ENCODE measurements around the gene CHP1.
"Not testable (repeated sequence)": the region's sequence is repeated elsewhere in the genome, so short reads cannot be mapped to it uniquely, and the experiment has no call there.

The CHP1 gene

DNA sequence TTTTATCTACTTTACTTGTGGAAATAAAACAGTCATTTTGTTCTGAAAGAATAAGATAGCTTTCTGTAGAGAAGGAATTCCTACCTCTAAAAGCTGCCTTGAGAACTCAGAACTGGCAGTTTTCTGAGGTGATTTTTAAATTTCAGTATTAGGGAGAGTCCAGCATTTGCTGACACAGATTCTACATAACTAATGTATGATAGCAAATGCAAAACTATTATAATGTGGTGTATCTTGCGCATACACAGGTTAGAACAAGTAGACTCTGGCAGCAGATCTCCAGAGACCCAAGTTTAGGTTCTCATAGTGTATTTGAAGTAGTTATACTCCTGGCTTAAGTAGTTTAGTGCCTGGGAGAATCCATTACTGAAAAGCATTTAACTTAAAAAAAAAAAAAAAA, 70.5 kb downstream of the CHP1 start:
- DNase-seq: no peak

DNA sequence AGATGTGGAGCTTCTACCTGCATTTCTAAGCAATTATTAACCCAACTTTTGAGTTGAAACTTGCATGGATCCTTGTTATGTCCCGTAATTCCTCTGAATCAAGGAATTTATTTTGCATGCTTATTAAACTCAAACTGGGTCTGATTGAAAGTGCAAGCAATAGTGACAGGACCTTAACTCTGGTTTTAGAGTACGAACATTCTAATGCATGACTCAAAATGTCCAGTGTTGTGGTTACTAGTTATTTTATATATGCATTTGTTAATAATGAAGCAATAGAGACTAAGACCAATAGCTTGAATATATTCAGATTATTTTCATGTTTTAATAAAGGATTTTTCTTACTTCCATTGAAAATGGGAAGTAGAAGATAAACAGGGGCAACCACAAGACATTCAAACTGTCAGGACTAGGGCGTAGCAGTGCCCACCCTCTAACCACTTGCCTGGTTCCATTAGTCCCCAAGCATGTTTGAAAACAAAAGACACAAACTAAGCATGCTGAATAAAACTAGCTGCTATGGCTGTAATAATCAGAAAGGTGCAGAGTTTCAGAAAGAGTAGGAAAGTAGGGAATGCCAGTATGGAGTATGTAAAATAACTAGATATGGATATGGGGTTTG, 73.2 kb downstream of the CHP1 start:
- no peak for DNase-seq

DNA sequence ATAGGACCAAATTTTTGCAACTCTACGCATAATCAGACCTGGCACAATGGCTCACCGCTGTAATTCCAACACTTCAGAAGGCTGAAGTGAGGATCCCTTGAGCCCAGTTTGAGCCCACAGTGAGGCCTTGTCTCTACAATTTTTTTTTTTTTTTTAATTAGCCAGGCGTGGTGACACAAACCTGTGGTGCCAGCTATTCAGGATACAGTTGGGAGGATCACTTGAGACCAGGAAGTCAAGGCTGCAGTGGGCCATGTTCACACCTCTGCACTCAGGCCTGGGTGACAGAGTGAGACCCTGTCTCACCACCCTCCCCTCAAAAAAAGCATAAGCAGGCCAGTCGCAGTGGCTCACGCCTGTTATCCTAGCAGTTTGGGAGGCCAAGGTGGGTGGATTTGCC, 76.6 kb downstream of the CHP1 start:
- no peak for DNase-seq

DNA sequence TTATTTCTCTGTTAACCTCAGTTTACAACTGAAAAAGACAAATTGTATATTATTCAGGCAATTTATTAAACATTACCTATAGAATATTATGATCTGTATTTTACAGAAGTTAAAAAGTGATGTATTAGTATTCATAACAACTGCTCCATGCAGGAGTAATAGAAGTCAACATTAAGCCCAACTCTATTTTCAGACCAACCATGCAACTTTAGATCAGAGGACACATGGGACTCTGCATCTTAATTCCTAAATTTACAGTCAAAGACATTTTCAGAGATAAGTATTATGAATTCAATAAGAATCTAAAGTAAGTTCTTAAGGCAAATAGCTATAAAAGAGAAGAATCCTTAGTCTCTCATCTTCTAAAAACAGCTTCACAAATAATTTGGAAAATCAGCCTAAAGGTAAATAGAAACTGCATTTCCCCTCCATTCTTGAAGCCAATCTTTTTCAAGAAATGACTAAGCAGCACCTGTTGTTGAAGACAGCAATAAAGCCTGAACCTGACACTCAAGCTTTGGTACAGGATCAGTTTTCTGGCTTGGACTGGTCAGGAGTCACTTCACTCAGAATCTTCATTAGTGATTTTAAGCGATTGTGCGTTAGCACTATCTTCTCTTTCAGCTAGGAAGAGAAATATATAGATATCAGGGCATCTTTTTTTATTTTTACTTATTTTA, 78.3 kb downstream of the CHP1 start:
- DNase-seq: no peak

DNA sequence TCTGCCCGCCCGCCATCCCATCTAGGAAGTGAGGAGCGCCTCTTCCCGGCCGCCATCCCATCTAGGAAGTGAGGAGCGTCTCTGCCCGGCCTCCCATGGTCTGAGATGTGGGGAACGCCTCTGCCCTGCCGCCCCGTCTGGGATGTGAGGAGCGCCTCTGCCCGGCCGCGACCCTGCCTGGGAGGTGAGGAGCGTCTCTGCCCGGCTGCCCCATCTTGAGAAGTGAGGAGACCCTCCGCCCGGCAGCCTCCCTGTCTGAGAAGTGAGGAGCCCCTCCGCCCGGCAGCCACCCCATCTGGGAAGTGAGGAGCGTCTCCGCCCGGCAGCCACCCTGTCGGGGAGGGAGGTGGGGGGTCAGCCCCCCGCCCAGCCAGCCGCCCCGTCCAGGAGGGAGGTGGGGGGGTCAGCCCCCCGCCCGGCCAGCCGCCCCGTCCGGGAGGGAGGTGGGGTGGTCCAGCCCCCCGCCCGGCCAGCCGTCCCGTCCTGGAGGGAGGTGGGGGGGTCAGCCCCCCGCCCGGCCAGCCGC, 89.8 kb downstream of the CHP1 start:
- not testable (repeated sequence) for DNase-seq

DNA sequence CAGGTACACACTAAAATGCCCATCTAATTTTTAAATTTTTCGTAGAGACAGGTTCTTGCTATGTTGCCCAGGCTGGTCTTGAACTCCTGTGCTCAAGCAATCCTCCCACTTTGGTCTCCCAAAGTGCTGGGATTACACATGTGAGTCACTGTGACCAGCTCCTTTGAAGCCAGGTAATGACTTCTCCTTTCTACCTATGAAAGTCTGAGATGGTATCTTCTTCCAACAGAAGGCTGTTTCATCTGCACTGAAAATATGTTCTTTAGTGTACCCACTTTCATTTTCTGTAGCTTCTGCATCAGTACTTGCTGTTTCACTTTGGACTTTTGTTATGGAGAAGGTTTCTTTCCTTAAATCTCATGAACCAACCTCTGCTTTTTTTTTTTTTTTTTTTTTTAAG, 92.5 kb downstream of the CHP1 start:
- DNase-seq: no peak

DNA sequence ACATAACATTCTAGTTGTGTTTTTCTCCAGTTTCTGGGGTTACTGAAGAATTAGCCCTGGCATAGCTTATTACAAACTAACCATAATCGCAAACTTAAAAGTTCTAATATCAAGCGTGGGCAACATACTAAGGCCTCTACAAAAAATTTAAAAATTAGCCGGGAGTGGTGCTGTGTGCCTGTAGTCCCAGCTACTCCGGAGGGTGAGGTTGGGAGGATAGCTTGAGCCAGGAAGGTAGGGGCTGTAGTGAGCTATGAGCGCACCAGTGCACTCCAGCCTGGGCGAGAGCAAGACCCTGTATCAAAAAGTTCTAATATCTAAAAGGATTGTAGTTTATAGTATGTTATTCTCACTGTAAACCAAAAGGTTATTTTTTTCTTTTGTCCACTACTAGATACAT, 100.2 kb downstream of the CHP1 start:
- DNase-seq: peak; percentile 5

Data from eye (tissue), 1 donor.